Right ventricle myocardium superior (tissue), 1 donor: Measurements from ENCODE around the gene TMEM125. TPM values are rescaled to one million over a fixed set of nuclear protein-coding genes. Genes with fewer than 3 reads are reported as not detected.

ENCODE experiments used
- ATAC-seq: fragments of 200-7000 bp; cut with Tn5 transposase; one replicate; pipeline ENCODE4 v1.9.1; 2020; ENCODE audit warnings: mild to moderate bottlenecking; ENCODE audit not compliant: poor library complexity
- DNase-seq: peaks from one replicate; pipeline ENCODE4 v3.0.0-alpha.2; 2020
- intact Hi-C: fragments of 100-400 bp; cut with DNase I; formaldehyde crosslinking; loops from one replicate; pipeline ENCODE4 v1.11.2; 2022
- total RNA-seq: library from RNA; stranded (reverse); fragmentation: NEBNext Ultra II Directional; extraction: Animal tissue kit (Norgen Biotek cat#: 25700); gene quantifications from one replicate; pipeline ENCODE4 v1.2.1, GENCODE V29; 2021
- donor health status: DM: no; HTN: yes; CAD: no; lungs with severe emphysema.

TMEM125 gene
- total RNA-seq, 1 donor from 2014 or later: not detected

DNA sequence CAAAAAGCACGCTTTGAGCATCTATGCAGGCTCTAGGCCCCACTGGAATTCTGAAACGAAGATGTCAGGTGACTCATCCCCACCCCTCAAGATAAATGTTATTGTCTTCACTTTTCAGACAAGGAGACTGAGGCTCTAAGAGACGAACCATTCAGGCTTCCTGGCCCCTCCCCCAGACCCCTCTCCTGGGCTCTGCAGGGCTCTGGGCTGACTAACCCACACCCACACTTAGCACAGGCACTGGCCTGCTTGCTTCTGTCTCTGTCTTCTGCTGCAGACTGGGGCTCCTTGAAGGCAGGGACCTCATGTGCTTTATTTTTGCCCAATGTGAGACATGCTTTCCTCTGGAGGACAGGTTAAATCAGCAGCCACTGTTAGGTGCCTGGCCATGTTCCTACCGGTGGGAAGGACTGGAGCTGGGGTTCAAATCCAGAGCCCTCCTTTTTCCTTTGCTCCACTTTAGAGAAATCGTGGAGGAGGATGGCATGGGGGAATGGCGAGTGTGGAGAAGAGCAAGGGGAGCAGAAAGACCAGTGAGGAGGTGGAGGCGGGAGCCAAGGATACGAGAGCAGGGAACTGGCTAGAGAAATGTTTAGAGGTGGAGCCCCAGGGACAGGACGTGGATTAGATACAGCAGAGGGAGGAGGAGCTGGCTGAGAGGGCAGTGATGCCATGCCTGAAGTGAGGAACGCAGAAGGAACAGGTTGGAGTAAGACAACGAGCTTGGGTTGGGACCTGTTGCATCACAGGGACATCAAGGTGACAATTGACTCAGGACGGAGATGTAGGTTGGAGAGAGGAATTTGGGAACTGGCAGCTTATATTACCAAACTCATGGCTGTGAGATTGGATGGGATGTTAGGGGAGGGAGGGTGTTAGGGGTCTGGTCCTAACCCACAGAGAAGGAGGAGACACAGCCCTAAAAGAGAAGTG is 1.7 kb downstream of the TMEM125 start:
- intact Hi-C loops: no loop called here
- ATAC-seq (no peak), DNase-seq (no peak)

DNA sequence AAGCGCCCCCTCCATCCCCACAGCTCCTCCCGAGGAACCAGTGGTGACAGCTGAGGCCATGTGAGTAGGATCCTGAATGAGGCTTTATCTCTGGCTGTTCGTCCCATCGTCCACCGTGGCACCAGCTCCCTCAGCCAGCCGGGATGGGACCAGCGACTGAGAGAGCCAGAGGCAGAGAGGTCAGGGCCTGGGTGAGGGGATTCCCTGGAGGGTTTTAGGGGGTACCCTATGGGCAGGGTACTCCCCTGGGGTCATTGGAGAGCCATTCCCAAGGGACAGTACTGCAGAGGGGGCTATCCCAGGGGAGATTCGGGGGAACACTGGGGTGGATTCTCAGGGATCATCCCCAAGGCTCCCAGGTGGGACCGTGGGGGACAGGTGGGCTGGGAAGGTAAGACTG is 2.4 kb downstream of the TMEM125 start:
- intact Hi-C loops: no loop called here
- ATAC-seq (no peak), DNase-seq (no peak)

DNA sequence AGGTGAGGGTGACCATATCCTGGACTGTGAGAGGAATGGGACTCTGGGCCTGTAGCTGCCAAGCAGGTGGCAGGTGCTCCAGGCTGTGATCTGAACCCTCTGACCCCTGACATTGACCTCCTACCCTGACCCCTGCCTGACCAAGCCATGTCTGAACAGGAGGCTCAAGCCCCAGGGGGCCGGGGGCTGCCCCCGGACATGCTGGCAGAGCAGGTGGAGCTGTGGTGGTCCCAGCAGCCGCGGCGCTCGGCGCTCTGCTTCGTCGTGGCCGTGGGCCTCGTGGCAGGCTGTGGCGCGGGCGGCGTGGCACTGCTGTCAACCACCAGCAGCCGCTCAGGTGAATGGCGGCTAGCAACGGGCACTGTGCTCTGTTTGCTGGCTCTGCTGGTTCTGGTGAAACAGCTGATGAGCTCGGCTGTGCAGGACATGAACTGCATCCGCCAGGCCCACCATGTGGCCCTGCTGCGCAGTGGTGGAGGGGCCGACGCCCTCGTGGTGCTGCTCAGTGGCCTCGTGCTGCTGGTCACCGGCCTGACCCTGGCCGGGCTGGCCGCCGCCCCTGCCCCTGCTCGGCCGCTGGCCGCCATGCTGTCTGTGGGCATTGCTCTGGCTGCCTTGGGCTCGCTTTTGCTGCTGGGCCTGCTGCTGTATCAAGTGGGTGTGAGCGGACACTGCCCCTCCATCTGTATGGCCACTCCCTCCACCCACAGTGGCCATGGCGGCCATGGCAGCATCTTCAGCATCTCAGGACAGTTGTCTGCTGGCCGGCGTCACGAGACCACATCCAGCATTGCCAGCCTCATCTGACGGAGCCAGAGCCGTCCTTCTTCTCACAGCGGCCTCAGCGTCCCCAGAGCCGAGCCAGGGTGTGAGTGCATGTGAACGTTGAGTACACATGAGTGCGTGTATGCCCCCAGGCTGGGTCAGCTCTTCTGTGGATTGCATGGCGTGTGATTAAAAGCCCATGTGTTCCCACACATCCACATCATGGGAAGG is 3.1 kb downstream of the TMEM125 start:
- DNase-seq: no peak
- ATAC-seq: no peak
- intact Hi-C loops: no loop called here

DNA sequence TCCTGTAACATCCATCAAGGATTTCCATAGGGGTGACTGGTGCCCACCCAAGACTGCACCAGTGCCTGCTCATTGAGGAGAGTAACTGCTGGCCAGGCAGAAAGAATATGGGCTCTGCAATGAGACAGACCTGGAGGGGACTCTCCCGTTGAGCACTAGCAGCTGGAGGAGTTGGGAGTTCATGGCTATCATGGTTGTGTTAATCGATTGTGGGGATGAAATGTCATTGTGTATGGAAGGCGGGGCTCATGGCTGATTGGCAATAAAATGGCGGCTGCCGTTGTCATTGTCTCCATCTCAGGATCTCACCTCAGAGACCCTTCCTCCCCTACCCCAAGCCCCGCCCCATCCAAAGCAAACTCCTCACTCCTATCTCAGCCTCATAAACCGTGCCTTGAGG is 3.9 kb downstream of the TMEM125 start:
- intact Hi-C loops: no loop called here
- DNase-seq (no peak), ATAC-seq (no peak)

DNA sequence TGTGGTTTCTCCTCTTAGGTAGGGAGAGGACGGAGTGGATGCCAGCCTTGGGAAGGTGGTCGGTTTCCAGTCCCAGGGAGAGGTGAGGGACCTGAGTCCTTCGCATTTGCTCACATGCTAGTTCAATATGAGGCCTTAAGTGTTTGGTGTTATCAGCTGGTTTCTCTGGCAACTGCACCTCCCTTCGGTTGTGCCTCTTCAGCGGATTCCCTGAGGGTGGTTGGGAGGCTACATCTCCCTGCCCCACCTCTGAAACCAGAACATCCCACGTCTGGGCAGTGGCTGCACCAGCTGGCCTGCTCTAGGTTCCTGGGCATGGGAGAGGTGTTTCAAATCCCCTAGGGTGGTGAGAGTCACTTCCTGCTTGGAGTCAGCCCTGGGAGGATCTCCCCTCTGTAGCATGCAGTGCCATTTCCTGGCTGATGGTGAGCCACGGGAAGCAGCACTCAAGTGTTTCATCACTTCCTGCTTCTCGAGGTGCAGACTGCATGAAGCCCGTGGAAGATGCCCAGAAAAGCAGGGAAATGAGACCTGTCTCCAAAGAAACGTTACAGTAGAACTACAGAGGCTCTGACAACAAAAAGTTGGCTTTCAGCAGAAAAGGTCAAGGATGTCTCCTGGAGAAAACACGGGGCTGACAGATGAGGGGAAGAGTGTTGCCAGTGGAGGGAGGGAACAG is 4.5 kb downstream of the TMEM125 start:
- no peak for DNase-seq
- intact Hi-C loops: no loop called here
- peak; percentile 19 for ATAC-seq

DNA sequence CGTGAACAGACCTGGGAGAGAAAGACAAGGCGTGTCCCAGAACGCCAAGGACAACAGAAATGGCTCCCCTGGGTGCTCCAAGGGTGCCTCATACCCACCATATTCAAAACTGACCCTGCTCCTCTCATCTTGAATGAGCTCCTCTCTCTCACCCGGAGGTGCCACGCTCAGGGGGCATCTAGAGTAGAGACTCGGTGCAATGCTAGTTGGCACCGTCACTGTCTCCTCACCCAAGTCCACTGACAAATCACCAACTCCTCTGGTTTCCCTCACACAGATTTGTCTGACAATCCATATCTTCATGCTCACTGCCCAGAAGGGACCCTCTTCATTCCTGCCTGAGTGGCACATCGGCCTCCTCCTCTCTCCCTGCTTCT is 5.0 kb downstream of the TMEM125 start:
- ATAC-seq (no peak), DNase-seq (no peak)
- intact Hi-C loops: no loop called here

DNA sequence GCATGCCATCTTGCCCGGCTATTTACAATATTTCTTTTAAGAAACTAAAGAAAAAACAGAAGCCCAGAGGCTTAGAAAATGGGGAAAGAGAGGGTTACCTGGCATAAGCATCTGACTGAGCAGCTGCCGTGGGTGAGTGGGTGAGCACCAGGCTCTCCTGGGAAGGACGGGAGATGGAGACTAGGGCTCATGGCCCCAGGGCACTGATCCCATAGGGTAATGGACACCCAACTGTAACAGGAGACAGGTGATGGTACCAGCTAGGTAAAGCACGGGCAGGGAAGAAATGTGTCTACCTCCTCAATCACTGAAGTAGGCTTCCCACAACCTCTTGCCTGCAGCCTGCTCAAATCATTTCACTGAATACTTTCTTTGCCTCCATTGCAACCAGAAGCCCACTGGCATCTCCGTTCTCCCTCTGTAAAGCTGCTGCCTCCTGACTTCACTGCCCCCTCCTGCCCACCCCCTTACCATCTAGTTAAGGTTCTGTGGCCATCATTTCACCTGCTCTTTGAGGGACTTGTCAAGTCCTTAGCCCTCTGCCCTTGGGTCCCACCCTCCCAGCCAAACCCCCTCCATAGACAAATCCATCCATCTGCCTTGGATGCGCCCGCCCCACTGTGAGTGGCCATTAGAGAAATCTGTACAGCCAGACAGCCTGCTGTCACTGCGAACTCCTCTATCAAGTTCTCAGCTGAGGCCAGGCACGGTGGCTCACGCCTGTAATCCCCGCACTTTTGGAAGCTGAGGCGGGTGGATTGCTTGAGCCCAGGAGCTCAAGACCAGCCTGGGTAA is 6.2 kb downstream of the TMEM125 start:
- DNase-seq: no peak
- intact Hi-C loops: no loop called here
- no peak for ATAC-seq

DNA sequence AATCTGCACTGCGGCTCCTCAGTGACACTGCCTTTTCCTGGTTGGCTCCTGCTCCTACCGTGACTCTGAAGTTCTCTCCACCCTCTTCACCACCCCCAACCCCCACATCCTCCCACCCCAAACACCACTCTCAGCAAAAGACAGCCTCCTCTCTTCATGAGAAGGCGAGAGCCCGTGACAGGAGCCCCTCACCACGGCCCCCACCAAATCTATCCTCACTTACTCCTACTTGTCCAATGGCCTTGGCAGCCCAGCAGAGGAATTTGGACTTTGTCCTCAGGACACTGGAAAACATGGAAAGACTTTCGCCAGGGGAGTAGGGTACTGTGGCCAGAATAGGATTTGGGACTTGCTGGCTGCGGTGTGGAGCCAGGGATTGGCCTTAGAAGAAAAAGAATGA is 6.9 kb downstream of the TMEM125 start:
- ATAC-seq (no peak), DNase-seq (no peak)
- intact Hi-C loops: no loop called here

DNA sequence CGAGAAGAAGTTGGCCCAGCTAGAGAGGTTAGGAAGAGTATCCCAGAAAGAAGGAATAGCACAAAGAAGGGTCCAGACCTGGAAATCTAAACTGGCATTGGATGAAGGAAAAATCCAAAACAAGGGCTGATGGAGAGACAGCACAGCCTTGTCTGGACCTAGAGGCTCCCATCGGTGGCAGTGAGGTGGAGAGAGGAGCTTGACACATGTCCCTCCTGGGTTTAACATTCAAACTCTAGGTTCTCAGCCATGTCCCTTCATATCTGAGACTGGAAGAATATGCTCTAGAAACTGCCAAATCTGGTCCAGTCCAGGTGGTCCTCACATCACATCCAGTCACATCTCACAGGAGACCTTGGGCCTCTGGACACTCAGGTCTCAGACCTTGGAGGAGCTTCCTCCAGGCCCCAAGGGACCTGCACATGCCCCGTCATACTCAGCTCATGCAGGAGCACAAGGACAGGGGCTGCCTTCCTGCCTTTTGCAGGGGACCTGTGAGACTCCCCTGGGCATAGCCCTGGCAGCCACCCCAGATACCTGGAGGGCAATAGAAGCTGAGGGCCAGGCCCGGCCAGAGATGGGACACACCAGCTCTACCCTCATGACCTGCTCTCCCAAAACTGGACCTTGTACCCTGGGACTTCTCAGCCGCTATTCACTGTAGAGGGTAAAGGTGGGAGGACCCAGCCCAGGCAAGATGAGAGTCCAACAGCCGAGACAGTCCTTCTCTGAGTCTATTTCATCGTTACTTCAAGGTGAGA is 7.5 kb downstream of the TMEM125 start:
- ATAC-seq: no peak
- DNase-seq: no peak
- intact Hi-C loops: no loop called here

DNA sequence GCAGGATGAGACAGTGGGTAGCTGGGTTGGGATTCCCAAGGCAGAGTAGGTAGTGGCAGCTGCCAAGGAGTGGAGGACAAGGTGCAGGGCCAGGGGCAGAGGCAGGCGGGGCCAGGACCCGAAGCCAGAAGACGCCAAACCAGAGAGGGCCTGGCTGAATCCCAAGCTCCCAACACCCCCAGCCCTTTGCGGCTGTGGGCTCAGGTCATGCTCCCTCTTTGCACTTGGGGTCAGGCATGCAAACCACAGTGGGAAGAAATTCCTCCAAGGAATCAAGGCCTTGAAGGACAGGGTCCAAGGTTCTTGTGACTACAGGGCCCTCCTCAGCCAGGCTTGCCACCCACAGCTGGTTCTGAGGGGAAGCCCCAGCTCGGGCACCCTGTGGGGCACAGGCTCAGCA is 9.4 kb downstream of the TMEM125 start:
- ATAC-seq: no peak
- intact Hi-C loops: no loop called here

DNA sequence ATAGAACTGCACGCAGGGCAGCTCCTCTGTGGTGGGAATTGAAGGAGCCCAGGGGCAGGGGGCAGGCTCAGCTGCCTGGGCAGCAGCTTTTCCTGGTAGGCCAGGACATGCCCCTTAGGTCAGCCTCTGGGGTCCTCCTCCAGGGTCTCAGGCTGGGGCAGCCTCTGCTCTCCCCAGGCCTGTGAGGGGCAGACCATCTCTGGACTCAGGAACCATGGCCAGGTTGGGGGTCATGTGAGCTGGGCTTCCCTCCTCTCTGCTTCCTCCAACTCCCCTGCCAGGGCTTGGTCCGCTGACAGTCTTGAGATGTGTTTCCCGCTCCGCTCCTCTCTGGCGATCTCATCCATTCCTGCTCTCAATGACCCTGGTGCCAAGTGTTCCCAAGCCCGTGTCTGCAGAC is 9.9 kb downstream of the TMEM125 start:
- ATAC-seq (no peak), DNase-seq (no peak)
- intact Hi-C loops: no loop called here

More for the DNA sequence above, 9.4 kb downstream of the TMEM125 start:
- no peak for DNase-seq

DNA sequence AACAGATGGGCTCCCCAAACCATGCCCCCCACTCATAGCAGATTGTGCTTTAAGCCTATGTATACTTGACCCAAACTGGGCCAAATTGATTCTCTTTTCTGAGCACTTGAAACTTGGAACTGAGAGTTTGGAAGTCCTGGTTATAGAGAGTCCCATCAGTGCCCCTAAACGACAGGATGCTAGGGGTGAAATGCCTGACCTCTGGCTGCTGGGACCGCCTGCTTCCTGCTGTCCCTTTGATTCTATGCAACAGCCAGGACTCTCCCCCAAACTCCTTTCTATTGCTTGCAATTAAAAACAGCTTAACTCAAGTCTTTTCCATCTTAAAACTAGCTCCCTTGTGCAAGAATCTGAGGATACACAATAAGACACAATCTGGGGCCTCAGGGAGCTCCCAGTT is 10.9 kb downstream of the TMEM125 start:
- no peak for ATAC-seq
- DNase-seq: no peak
- intact Hi-C loops: no loop called here

DNA sequence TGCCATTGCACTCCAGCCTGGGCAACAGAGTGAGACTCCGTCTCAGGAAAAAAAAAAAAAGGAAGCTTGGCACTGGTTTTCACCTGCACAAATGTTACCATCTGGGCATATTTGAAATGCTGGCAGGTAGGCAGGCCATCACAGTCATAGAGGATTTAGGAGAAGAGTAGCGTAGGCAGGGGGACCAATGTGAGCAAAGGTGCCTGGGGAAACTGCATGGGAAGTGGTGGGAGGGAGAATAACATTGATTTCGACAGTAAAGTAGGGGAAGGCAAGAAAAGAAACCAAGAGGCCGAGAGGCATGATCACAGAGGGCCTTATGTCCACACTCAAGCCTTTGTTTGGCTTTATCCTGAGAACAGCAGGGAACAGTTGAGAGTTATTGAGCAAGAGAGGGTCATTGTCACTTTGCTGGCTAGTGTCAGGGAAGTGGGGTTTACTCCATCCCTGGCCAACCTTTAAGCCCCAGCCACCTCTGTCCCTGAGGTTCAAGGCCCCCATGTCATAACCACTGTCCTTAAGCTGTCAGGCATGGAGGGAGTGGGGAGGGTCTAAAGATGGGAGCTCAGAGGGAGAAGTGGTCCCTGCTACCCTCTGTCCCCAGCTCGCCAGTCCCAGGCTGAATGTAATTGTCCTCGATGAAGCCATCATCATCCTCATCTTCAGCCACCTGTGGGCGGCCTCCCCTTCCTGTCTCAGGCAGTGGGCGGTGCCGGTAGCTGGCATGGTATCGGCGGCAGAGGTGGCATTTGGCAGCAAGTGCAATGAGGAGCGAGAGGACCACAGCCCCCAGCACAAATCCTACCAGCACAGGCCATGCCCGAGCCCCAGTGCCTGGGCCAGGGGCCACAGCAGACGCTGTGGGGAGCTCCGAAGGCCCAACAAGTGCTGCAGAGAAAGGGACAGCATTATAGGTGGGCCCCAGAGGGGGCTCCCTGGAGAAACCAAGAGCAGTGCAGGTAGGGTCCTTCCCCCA is 12.7 kb downstream of the TMEM125 start:
- no peak for DNase-seq
- no peak for ATAC-seq
- intact Hi-C loops: no loop called here

DNA sequence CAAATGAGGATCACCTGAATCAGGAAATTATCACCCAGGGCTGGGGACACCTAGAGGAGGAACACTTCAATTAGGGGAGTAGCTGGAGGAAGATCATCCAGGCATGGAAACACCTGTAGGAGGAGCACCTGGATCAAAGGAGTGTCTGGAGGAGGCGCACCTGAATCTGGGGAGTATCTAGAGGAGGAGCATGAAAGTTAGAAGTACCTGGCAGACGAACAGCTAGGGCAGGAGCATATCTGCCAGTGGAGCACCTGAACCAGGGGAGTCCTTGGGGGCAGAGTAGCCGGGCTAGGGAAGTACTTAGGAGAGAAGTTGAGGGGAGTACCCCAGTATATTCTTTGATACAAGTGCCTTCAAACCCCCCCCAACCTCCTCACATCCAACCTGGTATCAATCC is 14.3 kb downstream of the TMEM125 start:
- intact Hi-C loops: no loop called here
- DNase-seq: no peak
- no peak for ATAC-seq

DNA sequence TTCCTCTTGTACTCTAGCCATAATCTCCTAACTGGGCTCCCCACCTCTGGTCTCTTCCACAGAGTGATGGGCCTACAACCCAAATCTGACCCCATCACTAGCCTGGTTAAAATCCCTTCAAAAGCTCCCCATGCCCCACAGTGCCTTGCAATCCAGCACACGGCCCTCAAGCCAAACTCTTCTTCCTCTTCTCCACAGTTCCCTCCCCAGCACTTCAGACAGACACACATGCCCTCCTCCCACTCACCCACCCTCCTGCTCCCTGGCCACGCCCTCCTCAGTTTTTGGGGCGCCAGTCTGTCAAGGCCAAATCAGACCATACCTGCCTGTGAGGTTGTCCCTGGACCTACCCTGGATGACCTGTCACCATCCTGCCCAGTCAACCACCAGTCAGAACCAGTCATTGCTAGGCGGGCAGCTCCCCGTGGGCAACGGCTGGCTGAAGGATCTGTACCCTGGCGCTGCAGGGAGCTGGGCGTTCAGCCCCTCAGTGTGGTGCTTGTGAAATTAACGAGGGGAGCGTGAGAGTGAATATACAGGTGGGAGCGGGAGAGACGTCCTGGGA is 14.8 kb downstream of the TMEM125 start:
- intact Hi-C loops: no loop called here
- DNase-seq (no peak), ATAC-seq (no peak)

DNA sequence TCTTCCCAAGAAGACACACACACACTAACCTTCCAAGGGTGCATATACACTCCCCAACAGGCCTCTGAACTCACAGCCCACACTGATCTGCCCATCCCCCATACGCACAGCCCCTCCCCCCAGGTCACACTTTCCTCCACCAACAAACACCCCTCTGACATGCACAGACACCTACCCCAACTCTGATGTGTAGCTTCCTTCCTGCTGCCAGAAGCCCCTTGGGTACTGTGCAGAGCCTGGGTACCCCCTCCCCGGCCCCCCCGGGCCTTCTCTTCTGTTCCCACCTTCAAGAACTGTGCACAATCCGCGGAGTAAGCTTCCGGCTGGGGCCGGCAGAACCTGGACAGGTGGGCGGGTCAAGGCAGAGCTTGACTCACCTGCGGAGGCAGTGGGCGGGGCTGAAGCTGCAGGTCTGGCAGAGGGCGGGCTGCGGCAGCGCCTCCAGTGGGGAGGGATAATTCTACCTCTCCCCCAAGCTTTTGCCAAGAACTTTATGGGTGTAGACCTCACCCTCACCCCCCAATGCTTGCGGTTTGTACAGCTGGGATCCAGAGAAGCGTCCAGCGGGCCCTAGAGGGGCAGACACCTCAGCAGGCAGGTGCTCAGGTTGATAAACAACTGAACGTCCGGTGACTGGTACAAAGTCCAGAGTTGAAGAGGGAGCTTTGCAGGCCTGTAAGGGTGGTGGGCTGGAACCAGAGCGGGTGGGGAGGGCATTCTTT is 15.6 kb downstream of the TMEM125 start, which contains the start of gene C1orf210:
Gene C1orf210, minus strand, starts transcription at position 313 of the 722 bp plus-strand sequence. CDS start 2,311 bp downstream, outside the sequence.
- DNase-seq (no peak), ATAC-seq (no peak)
- intact Hi-C loops: no loop called here
